GM06990 (cell line): ENCODE results near the gene COPG1.

Experiments used
- DNase-seq: peaks from one replicate; pipeline ENCODE4 v3.0.0-alpha.2; 2011; ENCODE audit not compliant: insufficient read length; ENCODE audit errors: extremely low read depth
- H3K27me3 ChIP-seq: replicated peaks from 2 replicates; pipeline ENCODE4 v1.6.0; 2011; ENCODE audit warnings: low read length; ENCODE audit not compliant: control insufficient read depth, insufficient read depth
- H3K36me3 ChIP-seq: 2 replicates; pipeline ENCODE4 v1.5.1; 2011; ENCODE audit warnings: low read length; ENCODE audit not compliant: control insufficient read depth, insufficient read depth
- H3K4me3 ChIP-seq: replicated peaks from 2 replicates; pipeline ENCODE4 v1.5.1; 2011; ENCODE audit warnings: low read depth, mild to moderate bottlenecking, control low read depth, low read length
- TF ChIP-seq, protein P1 (sequence below): IDR thresholded peaks from 2 replicates; pipeline ENCODE4 v1.5.1; 2011; ENCODE audit warnings: low read length, control low read depth, mild to moderate bottlenecking, inconsistent platforms; ENCODE audit not compliant: insufficient read depth, poor library complexity, severe bottlenecking

The COPG1 gene

GRCh38 chr3:129228891-129229585 lies 20.4 kb upstream of the COPG1 start:
- no peak overlapping the region for H3K4me3 ChIP-seq
- H3K36me3 ChIP-seq: no peaks in the 10 kb centered on the region
- no peaks in the 10 kb centered on the region for H3K27me3 ChIP-seq
- TF ChIP-seq, protein P1, sequence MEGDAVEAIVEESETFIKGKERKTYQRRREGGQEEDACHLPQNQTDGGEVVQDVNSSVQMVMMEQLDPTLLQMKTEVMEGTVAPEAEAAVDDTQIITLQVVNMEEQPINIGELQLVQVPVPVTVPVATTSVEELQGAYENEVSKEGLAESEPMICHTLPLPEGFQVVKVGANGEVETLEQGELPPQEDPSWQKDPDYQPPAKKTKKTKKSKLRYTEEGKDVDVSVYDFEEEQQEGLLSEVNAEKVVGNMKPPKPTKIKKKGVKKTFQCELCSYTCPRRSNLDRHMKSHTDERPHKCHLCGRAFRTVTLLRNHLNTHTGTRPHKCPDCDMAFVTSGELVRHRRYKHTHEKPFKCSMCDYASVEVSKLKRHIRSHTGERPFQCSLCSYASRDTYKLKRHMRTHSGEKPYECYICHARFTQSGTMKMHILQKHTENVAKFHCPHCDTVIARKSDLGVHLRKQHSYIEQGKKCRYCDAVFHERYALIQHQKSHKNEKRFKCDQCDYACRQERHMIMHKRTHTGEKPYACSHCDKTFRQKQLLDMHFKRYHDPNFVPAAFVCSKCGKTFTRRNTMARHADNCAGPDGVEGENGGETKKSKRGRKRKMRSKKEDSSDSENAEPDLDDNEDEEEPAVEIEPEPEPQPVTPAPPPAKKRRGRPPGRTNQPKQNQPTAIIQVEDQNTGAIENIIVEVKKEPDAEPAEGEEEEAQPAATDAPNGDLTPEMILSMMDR: no peak
- DNase-seq: no peak

DNA sequence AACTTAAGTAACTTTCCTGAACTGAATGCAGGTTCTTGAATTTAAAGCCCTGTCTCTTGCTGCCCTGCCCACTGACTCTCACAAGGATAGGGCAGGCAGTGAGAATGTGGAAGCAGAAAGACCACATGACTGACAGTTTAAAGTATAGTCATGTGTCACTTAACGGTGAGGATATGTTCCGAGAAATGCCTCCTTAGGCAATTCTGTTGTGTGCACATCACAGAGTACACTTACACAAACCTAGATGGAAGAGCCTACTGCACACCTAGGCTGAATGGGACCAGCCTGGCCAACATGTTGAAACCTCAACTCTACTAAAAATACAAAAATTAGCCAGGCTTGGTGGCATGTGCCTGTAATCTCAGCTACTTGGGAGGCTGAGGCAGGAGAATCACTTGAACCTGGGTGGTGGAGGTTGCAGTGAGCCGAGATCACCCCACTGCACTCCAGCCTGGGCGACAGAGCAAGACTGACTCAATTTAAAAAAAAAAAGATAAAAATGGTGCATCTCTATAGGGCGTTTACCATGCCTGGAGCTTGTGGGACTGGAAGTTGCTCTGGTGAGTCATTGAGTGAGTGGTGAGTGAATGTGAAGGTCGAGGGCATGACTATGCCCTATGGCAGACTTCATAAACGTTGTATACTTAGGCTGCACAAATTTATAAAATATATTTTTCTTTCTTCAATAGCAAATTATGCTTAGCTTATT lies 18.9 kb upstream of the COPG1 start:
- no peak for DNase-seq
- TF ChIP-seq, protein P1: no peak
- H3K4me3 ChIP-seq: no peak overlapping the region
- H3K36me3 ChIP-seq: no peaks in the 10 kb centered on the region
- no peaks in the 10 kb centered on the region for H3K27me3 ChIP-seq

DNA sequence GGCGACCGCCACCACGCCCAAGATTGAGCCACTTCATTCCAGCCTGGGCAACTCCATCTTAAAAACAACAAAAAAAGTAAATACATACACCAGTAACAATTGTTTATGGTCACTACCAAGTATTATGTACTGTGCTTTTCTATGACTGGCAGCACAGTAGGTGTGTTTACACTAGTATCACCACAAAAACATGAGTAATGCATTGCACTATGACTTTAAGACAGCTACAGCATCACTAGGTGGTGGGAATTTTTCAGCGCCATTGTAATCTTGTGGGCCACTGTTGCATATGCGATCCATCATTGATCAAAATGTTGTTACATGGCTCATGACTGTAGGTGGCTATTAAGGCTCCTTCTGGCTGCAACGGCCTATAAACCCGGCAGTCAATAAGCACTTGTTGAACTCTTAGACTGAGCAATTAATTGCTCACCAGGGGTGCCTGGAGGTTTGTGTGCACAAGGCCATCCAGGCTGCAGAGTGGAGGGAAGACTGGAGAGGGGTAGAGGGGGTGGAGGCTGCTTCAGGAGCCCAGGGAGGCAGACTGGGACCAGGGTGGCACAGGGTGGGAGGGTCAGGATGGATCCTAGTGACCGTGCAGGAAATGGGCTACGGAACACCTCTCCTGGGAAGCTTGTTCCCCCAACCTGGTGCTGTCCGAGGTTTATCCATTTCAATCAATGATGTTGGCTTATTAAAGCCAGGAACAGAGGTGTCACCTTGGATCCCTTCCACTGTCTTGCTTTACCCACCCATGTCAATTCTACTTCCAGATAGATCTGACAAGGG lies 17.9 kb upstream of the COPG1 start:
- TF ChIP-seq, protein P1: no peak
- DNase-seq: no peak
- no peaks in the 10 kb centered on the region for H3K27me3 ChIP-seq
- no peaks in the 10 kb centered on the region for H3K36me3 ChIP-seq
- no peak overlapping the region for H3K4me3 ChIP-seq

- TF ChIP-seq, protein P1: no peak
- Histone ChIP-seq H3K4me3 (no peak overlapping the region), H3K36me3 (no peaks in the 10 kb centered on the region), H3K27me3 (no peaks in the 10 kb centered on the region)
- DNase-seq: peak; percentile 55
Measured at GRCh38 chr3:129233538-129233937, 15.9 kb upstream of the COPG1 start.

GRCh38 chr3:129234441-129234840 lies 15.0 kb upstream of the COPG1 start:
- H3K36me3 ChIP-seq: no peaks in the 10 kb centered on the region
- no peak overlapping the region for H3K4me3 ChIP-seq
- H3K27me3 ChIP-seq: no peaks in the 10 kb centered on the region
- no peak for DNase-seq
- TF ChIP-seq, protein P1: no peak
